Fibroblast of pulmonary artery (primary cell): Measurements from ENCODE around the gene GRIA4.

Experiments used
- DNase-seq: peaks from one replicate; pipeline ENCODE4 v3.0.0-alpha.2; 2010; ENCODE audit warnings: low read depth
- H3K4me3 ChIP-seq: replicated peaks from 2 replicates; pipeline ENCODE4 v1.5.1; 2011; ENCODE audit warnings: low read depth, mild to moderate bottlenecking, control low read depth, low read length, moderate library complexity
- CTCF ChIP-seq: IDR thresholded peaks from 2 replicates; pipeline ENCODE4 v1.5.1; 2011; ENCODE audit warnings: mild to moderate bottlenecking, control low read depth, low read length, inconsistent platforms; ENCODE audit errors: missing control alignments

GRIA4 gene

DNA sequence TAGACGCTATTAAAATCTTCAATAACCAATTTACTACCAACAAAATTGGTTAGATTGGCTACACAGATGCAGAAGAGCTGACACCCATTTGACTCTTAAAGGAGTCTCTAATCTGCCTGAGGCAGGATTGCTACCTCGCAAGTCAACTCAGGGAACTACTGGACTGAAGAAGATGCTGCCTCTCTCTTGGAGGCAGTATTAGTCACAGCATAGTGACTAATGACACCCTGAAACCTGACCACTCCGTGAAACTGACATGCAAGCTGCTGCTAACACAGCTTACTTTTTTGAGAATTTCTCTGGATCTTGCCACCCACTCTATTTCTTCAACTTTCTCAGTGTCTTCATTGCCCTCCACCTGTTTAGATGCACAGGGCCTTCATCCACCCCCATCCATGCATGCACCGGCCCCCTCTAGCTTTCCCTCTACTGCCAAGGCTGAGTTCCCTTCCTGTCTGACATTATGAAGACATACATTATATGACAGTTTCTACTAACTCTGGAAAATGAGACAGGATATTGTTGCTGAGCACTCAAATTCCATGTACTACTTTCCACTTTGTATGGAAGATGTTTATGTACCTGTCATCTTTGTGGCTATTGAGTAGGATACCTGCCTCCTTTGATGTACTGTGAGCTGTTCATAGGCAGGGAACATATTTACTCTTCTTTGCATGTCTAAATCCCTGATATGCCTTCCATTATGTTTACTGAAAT lies 229.0 kb downstream of the GRIA4 start:
- no peak overlapping the region for H3K4me3 ChIP-seq
- DNase-seq, result peak; percentile 3
- no peak for TF ChIP-seq CTCF

DNA sequence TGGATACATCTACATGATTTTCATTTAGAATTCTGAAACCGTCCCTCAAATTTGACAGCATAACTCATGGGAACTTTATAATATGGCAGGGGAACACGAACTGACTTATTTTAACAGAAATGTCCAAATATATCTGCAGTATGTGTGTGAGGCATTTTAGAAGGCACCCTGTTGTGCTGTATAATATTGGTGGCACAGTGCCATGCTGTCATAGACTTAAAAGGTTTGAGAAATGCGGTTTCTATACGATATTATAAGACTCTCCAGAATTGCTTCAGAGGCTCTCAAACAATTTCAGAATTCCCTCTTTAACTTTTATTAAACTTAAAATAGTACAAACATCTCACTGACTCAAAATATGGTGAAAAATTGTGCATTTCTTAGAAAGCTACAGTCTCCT lies 230.5 kb downstream of the GRIA4 start:
- no peak for TF ChIP-seq CTCF
- H3K4me3 ChIP-seq, result no peak overlapping the region
- no peak for DNase-seq

GRCh38 chr11:105852403-105852802 lies 242.5 kb downstream of the GRIA4 start:
- TF ChIP-seq CTCF, result no peak

DNA sequence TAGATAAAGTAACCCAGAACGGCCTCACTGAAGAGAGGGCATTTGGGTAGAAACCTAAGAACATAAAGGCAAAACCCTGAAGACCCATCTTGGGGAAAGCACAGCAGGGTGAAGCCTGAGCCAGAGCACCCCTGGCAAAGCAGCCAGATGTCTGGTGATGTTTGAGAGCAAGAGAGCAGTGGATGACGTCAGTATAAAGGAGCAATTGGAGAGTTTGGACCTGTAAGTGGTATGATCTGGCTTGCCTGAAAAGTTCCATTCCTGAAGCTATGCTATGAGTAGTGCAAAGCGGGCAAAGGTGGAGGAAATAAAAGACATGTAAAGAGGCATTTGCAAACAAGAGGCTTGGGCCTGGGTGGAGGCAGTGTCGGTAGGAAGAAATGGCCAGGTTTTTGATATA lies 244.4 kb downstream of the GRIA4 start:
- TF ChIP-seq CTCF, result no peak

More at GRCh38 chr11:105852403-105852802, 242.5 kb downstream of the GRIA4 start:
- no peak for DNase-seq
- H3K4me3 ChIP-seq, result no peak overlapping the region

GRCh38 chr11:105856954-105857353 lies 247.1 kb downstream of the GRIA4 start:
- no peak for TF ChIP-seq CTCF
- DNase-seq, result no peak
- no peak overlapping the region for H3K4me3 ChIP-seq

More for the DNA sequence above, 244.4 kb downstream of the GRIA4 start:
- DNase-seq, result no peak
- no peak overlapping the region for H3K4me3 ChIP-seq

DNA sequence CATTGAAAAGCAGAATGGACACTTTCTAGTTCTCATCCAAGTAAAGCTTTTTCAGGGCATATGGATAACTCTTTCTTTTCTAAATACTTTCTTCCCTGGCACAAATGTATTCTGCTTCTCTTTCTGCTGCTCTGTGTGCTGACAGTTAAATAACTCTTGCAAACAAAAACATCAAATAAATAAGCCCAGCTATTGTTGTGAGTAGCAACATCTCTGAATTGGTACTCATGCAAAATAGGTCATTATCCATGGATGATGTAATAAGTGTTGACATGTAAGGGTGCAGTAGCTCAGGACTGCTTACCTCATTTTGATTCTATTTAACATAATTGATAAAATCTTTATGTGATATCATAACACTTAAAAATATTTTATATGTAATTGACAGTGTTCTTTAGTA lies 247.9 kb downstream of the GRIA4 start:
- DNase-seq, result no peak
- no peak for TF ChIP-seq CTCF
- no peak overlapping the region for H3K4me3 ChIP-seq

- TF ChIP-seq CTCF, result no peak
- H3K4me3 ChIP-seq, result no peak overlapping the region
Measured at GRCh38 chr11:105858841-105859240, 249.0 kb downstream of the GRIA4 start.

More at GRCh38 chr11:105858841-105859240, 249.0 kb downstream of the GRIA4 start:
- no peak for DNase-seq
